ENCODE results near the gene GSG1L. TPM values are rescaled to one million over a fixed set of nuclear protein-coding genes. Genes with fewer than 3 reads are reported as not detected.

Gene GSG1L
- total RNA-seq, 1 experiment from 2014 or later: not detected

DNA sequence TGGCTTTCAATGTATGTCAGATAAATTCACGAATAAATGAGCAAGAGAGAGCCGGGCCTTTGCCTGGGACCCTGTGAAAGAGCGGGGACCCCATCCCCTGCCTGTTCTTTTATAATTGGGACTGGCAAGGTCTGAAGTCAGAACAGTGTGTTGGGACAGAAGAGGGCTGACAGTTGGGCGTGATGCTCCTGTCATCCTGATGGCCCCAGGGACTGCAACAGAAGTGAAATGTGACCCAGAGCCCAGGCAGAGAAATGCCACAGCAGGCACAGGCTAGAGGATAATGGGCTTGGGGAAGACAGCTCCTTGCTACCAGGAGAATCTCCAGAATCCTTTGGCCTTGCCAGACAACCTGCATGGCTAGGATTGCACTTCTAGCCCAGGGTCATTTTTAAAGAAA, 37.9 kb downstream of the GSG1L start:
- DNase-seq (ENCODE audit: low spot score): no peak

DNA sequence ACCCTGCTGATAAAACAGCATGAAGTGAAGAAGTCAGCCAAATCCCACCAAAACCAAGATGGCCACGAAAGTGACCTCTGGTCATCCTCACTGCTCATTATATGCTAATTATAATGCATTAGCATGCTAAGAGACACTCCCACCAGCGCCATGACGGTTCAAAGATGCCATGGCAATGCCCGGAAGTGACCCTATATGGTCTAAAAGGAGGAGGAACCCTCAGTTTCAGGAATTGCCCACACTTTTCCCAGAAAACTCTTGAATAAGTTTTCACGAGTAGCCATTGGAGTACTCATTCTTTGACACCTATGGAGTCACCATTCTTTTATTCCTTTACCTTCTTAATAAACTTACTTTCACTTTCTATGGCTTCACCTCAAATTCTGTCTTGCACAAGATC, 44.3 kb downstream of the GSG1L start:
- DNase-seq (ENCODE audit: low spot score): no peak

- no peak for DNase-seq (ENCODE audit: low spot score)
These were observed 48.7 kb downstream of the GSG1L start for GRCh38 chr16:28014851-28015250.

GRCh38 chr16:28013878-28014277, 49.6 kb downstream of the GSG1L start:
- no peak for DNase-seq (ENCODE audit: low spot score)

- no peak for DNase-seq (ENCODE audit: low spot score)
These were observed 50.1 kb downstream of the GSG1L start for GRCh38 chr16:28013392-28013791.

GRCh38 chr16:28011971-28012445, 51.5 kb downstream of the GSG1L start:
- no peak for DNase-seq (ENCODE audit: low spot score)

- DNase-seq (ENCODE audit: low spot score): no peak
These were observed 52.3 kb downstream of the GSG1L start for GRCh38 chr16:28011223-28011622.

- no peak for DNase-seq (ENCODE audit: low spot score)
These were observed 52.8 kb downstream of the GSG1L start for GRCh38 chr16:28010671-28011070.

GRCh38 chr16:28009586-28010373, 53.7 kb downstream of the GSG1L start:
- DNase-seq (ENCODE audit: low spot score): no peak

DNA sequence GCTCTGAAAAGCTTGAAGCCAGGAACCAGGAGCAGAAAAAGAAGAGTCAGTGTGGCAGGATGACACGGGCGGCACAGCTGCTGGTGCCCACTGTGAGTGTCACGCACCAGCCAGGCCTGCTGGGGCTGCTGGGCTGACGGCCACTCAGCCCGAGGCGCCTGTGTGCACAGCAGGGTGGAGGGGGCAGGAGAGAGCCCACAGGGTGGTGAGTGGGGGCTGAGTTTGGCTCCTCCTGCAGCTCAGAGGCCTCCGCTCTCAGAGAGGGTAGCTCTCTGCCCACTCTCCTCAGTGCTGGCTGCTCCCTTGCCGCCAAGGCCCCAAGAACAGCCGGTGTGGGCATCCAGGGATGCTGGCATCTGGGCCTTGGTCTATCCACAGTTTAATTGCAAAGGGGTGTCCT, 59.6 kb downstream of the GSG1L start:
- no peak for DNase-seq (ENCODE audit: low spot score)

GRCh38 chr16:28003021-28003865, 60.3 kb downstream of the GSG1L start:
- DNase-seq (ENCODE audit: low spot score): no peak

- no peak for DNase-seq (ENCODE audit: low spot score)
These were observed 61.9 kb downstream of the GSG1L start for GRCh38 chr16:28001642-28002041.

GRCh38 chr16:28001184-28001583, 62.3 kb downstream of the GSG1L start:
- no peak for DNase-seq (ENCODE audit: low spot score)

- DNase-seq (ENCODE audit: low spot score): no peak
These were observed 63.0 kb downstream of the GSG1L start for GRCh38 chr16:28000314-28001169.

GRCh38 chr16:27999687-28000086, 63.8 kb downstream of the GSG1L start:
- DNase-seq (ENCODE audit: low spot score): no peak

GRCh38 chr16:27995378-27995777, 68.1 kb downstream of the GSG1L start:
- no peak for DNase-seq (ENCODE audit: low spot score)

- DNase-seq (ENCODE audit: low spot score): no peak
These were observed 68.8 kb downstream of the GSG1L start for GRCh38 chr16:27994686-27995085.

GRCh38 chr16:27993587-27993986, 69.9 kb downstream of the GSG1L start:
- DNase-seq (ENCODE audit: low spot score): no peak

GRCh38 chr16:27991876-27992275, 71.6 kb downstream of the GSG1L start:
- DNase-seq (ENCODE audit: low spot score): no peak

DNA sequence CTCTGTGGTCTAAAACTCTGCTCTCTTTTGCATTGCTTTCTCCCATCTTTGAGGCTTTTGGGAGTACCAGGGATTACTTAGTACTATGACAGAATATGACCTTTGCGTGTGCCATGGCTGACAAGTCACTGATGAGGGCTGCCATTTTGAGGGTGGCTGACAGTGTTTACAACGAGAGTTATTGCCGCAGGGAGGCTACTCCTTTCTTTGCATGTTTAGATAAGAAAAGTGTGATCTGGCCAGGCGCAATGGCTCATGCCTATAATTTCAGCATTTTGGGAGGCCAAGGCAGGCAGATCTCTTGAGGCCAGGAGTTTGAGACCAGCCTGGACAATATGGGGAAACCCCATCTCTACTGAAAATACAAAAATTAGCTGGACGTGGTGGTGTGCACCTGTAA, 77.5 kb downstream of the GSG1L start:
- DNase-seq (ENCODE audit: low spot score): no peak

DNA sequence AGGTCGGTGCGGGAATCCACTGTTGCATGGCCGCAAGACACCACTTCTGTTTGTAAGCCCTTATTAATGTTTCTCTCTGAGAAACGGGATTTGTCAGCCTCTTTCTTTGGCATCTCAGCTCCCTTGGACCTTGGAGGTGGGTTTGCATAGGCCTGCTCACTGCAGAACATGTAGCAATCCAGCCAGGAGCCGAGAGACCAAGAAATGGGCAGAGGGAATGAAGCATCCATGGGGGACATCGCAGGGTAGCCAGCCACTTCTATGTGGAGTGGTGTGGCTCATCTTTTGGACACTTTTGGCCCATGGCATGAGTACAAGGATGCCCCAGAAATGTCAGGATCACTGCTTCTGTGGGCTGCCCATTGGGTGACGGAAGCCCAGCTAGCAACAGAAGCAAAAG, 79.4 kb downstream of the GSG1L start:
- DNase-seq (ENCODE audit: low spot score): no peak

DNA sequence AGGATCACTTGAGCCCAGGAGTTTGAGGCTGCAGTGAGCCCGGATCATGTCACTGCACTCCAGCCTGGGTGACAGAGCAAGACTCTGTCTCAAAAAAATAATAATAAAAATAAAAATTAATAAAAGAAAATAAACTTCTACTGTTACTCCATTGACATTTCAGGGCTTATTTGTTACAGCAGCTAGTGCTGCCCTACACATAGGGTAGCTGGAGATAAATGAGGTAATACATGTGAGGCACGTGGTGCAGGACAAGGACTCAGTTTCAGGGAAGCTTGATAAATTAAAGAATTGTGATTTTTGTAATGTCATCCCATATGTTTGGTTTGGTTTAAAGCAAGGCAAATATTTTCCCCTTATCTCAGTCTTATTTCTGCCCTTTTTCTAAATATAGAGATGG, 80.3 kb downstream of the GSG1L start:
- no peak for DNase-seq (ENCODE audit: low spot score)

Data from HT-29 (cell line).